HCT116 (cell line): ENCODE results near the gene IL1RAP. TPM values are rescaled to one million over a fixed set of nuclear protein-coding genes. Genes with fewer than 3 reads are reported as not detected.

ENCODE experiments used
- ATAC-seq: fragments of 200-7000 bp; cut with Tn5 transposase; 2 replicates; pipeline ENCODE4 v1.9.1; 2020; ENCODE audit warnings: mild to moderate bottlenecking, moderate library complexity
- BruUV-seq: library from RNA; stranded (reverse); fragments of 400-500 nt; replicated peaks from 2 replicates; lab custom pipeline; 2021; lab: Mats Ljungman, UMichigan
- CTCF ChIA-PET: fragments of 300-600 bp; sonication (Branson Sonifier 250); formaldehyde crosslinking; loops from one replicate; lab custom pipeline; 2021; ENCODE audit warnings: antibody characterized with exemption; lab: Charles Lee
- POLR2A ChIA-PET: fragments of 300-600, 350-600 bp; sonication (Branson Sonifier 250); formaldehyde crosslinking; loops from one replicate; lab custom pipeline; 2021; ENCODE audit warnings: antibody characterized with exemption; lab: Charles Lee
- RAD21 ChIA-PET, 2 experiments: fragments of 300-600 bp; sonication (Branson Sonifier 250); formaldehyde crosslinking; loops; one replicate each; lab custom pipeline; 2023; ENCODE audit warnings: low total read pairs in 2 of 2; ENCODE audit not compliant: uncharacterized antibody in 2 of 2, unreplicated experiment in 2 of 2, low non-redundant PET in 1 of 2; lab: Charles Lee
- DNase-seq: peaks from one replicate; pipeline ENCODE4 v3.0.0-alpha.2; 2010; ENCODE audit warnings: low read depth, low spot score
- H2AFZ ChIP-seq: fragments of 200-600 bp; shearing (Covaris generic), sonication (generic); 2 replicates; pipeline ENCODE4 v1.6.1; 2017; ENCODE audit warnings: low read depth, mixed run types, mixed read lengths, antibody characterized with exemption, low read length; ENCODE audit not compliant: poor library complexity, severe bottlenecking
- H3K27ac ChIP-seq: 2 replicates; pipeline ENCODE4 v1.5.1; 2012; ENCODE audit warnings: low read depth, low read length
- H3K27me3 ChIP-seq: fragments of 200-600 bp; sonication (generic); 2 replicates; pipeline ENCODE4 v1.6.1; 2016; ENCODE audit warnings: mixed run types, low read length, mixed read lengths; ENCODE audit not compliant: insufficient read depth
- H3K36me3 ChIP-seq, 2 experiments: fragments of 200-500 bp in 1 of 2; fragments of 200-600 bp in 1 of 2; sonication (Bioruptor generic) in 1 of 2; sonication (generic) in 1 of 2; 2 replicates each; pipeline versions ENCODE4 v1.5.1 to v1.6.1; 2014 to 2016; ENCODE audit warnings: low read length in 2 of 2, inconsistent platforms in 1 of 2, mixed read lengths in 1 of 2, mixed run types in 1 of 2; ENCODE audit not compliant: insufficient read depth in 2 of 2, control insufficient read depth in 1 of 2
- H3K4me1 ChIP-seq, 2 experiments: fragments of 200-600 bp in 1 of 2; sonication (generic) in 1 of 2; 2 replicates each; pipeline versions ENCODE4 v1.5.1 to v1.6.1; 2012 to 2017; ENCODE audit warnings: low read length in 2 of 2, inconsistent platforms in 1 of 2, mild to moderate bottlenecking in 1 of 2, mixed read lengths in 1 of 2, mixed run types in 1 of 2, moderate library complexity in 1 of 2; ENCODE audit not compliant: insufficient read depth in 2 of 2, control insufficient read depth in 1 of 2
- H3K4me2 ChIP-seq: fragments of 200-600 bp; sonication (generic); 2 replicates; pipeline ENCODE4 v1.6.1; 2017; ENCODE audit warnings: mixed run types, low read length, mixed read lengths
- H3K4me3 ChIP-seq, 2 experiments: fragments of 200-600 bp in 1 of 2; sonication (generic) in 1 of 2; replicated peaks in 1 of 2; 2 replicates each; pipeline ENCODE4 v1.5.1; 2011 to 2016; ENCODE audit warnings: low read length in 2 of 2, control low read depth in 1 of 2, low read depth in 1 of 2, mild to moderate bottlenecking in 1 of 2, mixed read lengths in 1 of 2, mixed run types in 1 of 2
- H3K79me2 ChIP-seq: fragments of 200-600 bp; sonication (generic); 2 replicates; pipeline ENCODE4 v1.6.1; 2017; ENCODE audit warnings: mild to moderate bottlenecking, mixed run types, low read length, moderate library complexity, mixed read lengths; ENCODE audit not compliant: insufficient read depth
- H3K9ac ChIP-seq: fragments of 200-600 bp; sonication (generic); 2 replicates; pipeline ENCODE4 v1.6.1; 2016; ENCODE audit warnings: low read length, mixed read lengths
- H3K9me2 ChIP-seq: fragments of 200-600 bp; sonication (generic), shearing (Covaris generic); 2 replicates; pipeline ENCODE4 v1.6.1; 2017; ENCODE audit warnings: mixed run types, mild to moderate bottlenecking, moderate library complexity; ENCODE audit not compliant: insufficient read depth
- H3K9me3 ChIP-seq, 2 experiments: fragments of 200-500 bp in 1 of 2; fragments of 200-600 bp in 1 of 2; sonication (Bioruptor generic) in 1 of 2; sonication (generic) in 1 of 2; 2 replicates each; pipeline ENCODE4 v1.6.1; 2014 to 2017; ENCODE audit warnings: low read length in 2 of 2, mixed read lengths in 2 of 2, inconsistent platforms in 1 of 2, low read depth in 1 of 2, mild to moderate bottlenecking in 1 of 2, mixed run types in 1 of 2, moderate library complexity in 1 of 2; ENCODE audit not compliant: control insufficient read depth in 1 of 2, insufficient read depth in 1 of 2
- H4K20me1 ChIP-seq: fragments of 200-600 bp; sonication (generic), shearing (Covaris generic); 2 replicates; pipeline ENCODE4 v1.6.1; 2017; ENCODE audit warnings: mixed run types, mild to moderate bottlenecking, moderate library complexity; ENCODE audit not compliant: insufficient read depth
- ATF3 ChIP-seq: IDR thresholded peaks from 2 replicates; pipeline ENCODE4 v1.6.1; 2012
- CBX3 ChIP-seq: IDR thresholded peaks from 2 replicates; pipeline ENCODE4 v1.6.1; 2012; ENCODE audit warnings: low read depth
- CEBPB ChIP-seq: IDR thresholded peaks from 2 replicates; pipeline ENCODE4 v1.6.1; 2012; ENCODE audit warnings: low read depth
- EZH2 ChIP-seq: fragments of 200-600 bp; sonication (generic); IDR thresholded peaks from 2 replicates; pipeline ENCODE4 v1.6.1; 2017; ENCODE audit warnings: antibody characterized with exemption, mixed run types
- EZH2phosphoT487 ChIP-seq: fragments of 200-600 bp; IDR thresholded peaks from 2 replicates; pipeline ENCODE4 v1.6.1; 2018; ENCODE audit warnings: antibody characterized with exemption, borderline replicate concordance
- FOSL1 ChIP-seq: IDR thresholded peaks from 2 replicates; pipeline ENCODE4 v1.6.1; 2012; ENCODE audit warnings: low read depth
- JUND ChIP-seq: IDR thresholded peaks from 2 replicates; pipeline ENCODE4 v1.6.1; 2012
- MAX ChIP-seq: IDR thresholded peaks from 2 replicates; pipeline ENCODE4 v1.6.1; 2012
- POLR2A ChIP-seq: IDR thresholded peaks from 2 replicates; pipeline ENCODE4 v1.7.0; 2011; ENCODE audit warnings: borderline replicate concordance; ENCODE audit not compliant: insufficient read depth, insufficient read length; ENCODE audit errors: extremely low read depth
- POLR2AphosphoS5 ChIP-seq: IDR thresholded peaks from 2 replicates; pipeline ENCODE4 v1.6.1; 2011; ENCODE audit warnings: mild to moderate bottlenecking, low read depth, low read length, moderate library complexity
- SRF ChIP-seq: IDR thresholded peaks from 2 replicates; pipeline ENCODE4 v1.6.1; 2012; ENCODE audit warnings: low read depth
- TCF7L2 ChIP-seq: IDR thresholded peaks from 2 replicates; pipeline ENCODE4 v1.7.0; 2011; ENCODE audit warnings: borderline replicate concordance, inconsistent platforms; ENCODE audit not compliant: insufficient read depth, insufficient read length; ENCODE audit errors: extremely low read depth
- ZBTB33 ChIP-seq: IDR thresholded peaks from 2 replicates; pipeline ENCODE4 v1.6.1; 2011; ENCODE audit warnings: mild to moderate bottlenecking, low read length, moderate library complexity; ENCODE audit not compliant: insufficient replicate concordance; ENCODE audit errors: extremely low read depth
- ZFX ChIP-seq: fragments of 450-650 bp; IDR thresholded peaks from 2 replicates; pipeline ENCODE4 v1.6.1; 2017
- ZNF274 ChIP-seq: fragments of 200-500 bp; sonication (Bioruptor generic); IDR thresholded peaks from 2 replicates; pipeline ENCODE4 v1.6.1; 2014; ENCODE audit warnings: mild to moderate bottlenecking, low read depth, low read length, inconsistent platforms
- intact Hi-C: fragments of 100-400 bp; cut with micrococcal nuclease; formaldehyde crosslinking; loops from 2 replicates; pipeline ENCODE4 v1.10.0; 2022
- total RNA-seq: library from RNA; stranded (reverse); gene quantifications from one replicate; pipeline ENCODE4 v1.2.1, GENCODE V29; 2021; ENCODE audit not compliant: unreplicated experiment

Gene IL1RAP
- total RNA-seq, 1 experiment from 2014 or later: 5.8 TPM

- TF ChIP-seq ZBTB33 (no peak), JUND (no peak)
Measured at GRCh38 chr3:190684776-190685175, 170.9 kb downstream of the IL1RAP start (continued).

- Histone ChIP-seq H3K9ac (no peak overlapping the region), H2AFZ (peak overlapping the region; percentile 59), H3K27ac (no peak overlapping the region), H4K20me1 (no peaks in the 10 kb centered on the region), H3K9me2 (no peaks in the 10 kb centered on the region), H3K4me1 (no peaks in the 10 kb centered on the region), H3K4me2 (no peak overlapping the region), H3K36me3 (no peaks in the 10 kb centered on the region), H3K9me3 (no peaks in the 10 kb centered on the region), H3K79me2 (no peaks in the 10 kb centered on the region), H3K4me3 (no peak overlapping the region), H3K27me3 (no peaks in the 10 kb centered on the region)
- TF ChIP-seq FOSL1 (no peak), POLR2A (no peak), CEBPB (no peak)
- intact Hi-C loops: no loop called here
- DNase-seq: no peak
- ChIA-PET CTCF (no interaction called here), RAD21 (no interaction called here), POLR2A (interaction anchor here (1.4 kb wide), 1 partner anchor 262 kb away, joined by 3 read pairs; no protein-coding TSS in a partner anchor)
- BruUV-seq: no TSS peak
- no peak for ATAC-seq
Measured at GRCh38 chr3:190686011-190686410, 172.1 kb downstream of the IL1RAP start.

- Histone ChIP-seq H3K4me2 (no peak overlapping the region), H4K20me1 (no peaks in the 10 kb centered on the region), H3K9me3 (no peaks in the 10 kb centered on the region), H3K9ac (no peak overlapping the region), H3K27me3 (no peaks in the 10 kb centered on the region), H3K4me3 (no peak overlapping the region), H2AFZ (no peak overlapping the region), H3K9me2 (no peaks in the 10 kb centered on the region), H3K27ac (no peak overlapping the region), H3K4me1 (no peaks in the 10 kb centered on the region), H3K36me3 (no peaks in the 10 kb centered on the region), H3K79me2 (no peaks in the 10 kb centered on the region)
- no peak for ATAC-seq
- CTCF ChIA-PET: no interaction called here
- no peak for DNase-seq
- intact Hi-C loops: loop anchor here (10.0 kb wide), 1 partner anchor 465 kb away; no protein-coding TSS in a partner anchor
- RAD21 ChIA-PET: no interaction called here
- POLR2A ChIA-PET: no interaction called here
- no TSS peak for BruUV-seq
- no peak for TF ChIP-seq TCF7L2
- TF ChIP-seq ZFX: no peak
- TF ChIP-seq FOSL1: no peak
- TF ChIP-seq ZNF274: no peak
- TF ChIP-seq EZH2: no peak
- no peak for TF ChIP-seq CBX3
- TF ChIP-seq CEBPB: no peak
- no peak for TF ChIP-seq MAX
- no peak for TF ChIP-seq SRF
- TF ChIP-seq ZBTB33: no peak
- TF ChIP-seq ATF3: no peak
- no peak for TF ChIP-seq EZH2phosphoT487
- no peak for TF ChIP-seq POLR2AphosphoS5
Measured at GRCh38 chr3:190690246-190690645, 176.4 kb downstream of the IL1RAP start.
